Astrocyte (in vitro differentiated cells and primary cell): ENCODE measurements around the gene CD300E. TPM values are rescaled to one million over a fixed set of nuclear protein-coding genes. Genes with fewer than 3 reads are reported as not detected.

ENCODE experiments used
- DNase-seq: peaks from one replicate; pipeline ENCODE4 v3.0.0-alpha.2; 2010; ENCODE audit warnings: low read depth
- FAIRE-seq: peaks from 2 replicates; lab custom pipeline; 2011; peaks lifted over from hg19 to GRCh38; lab: Jason Lieb, UNC
- H2AFZ ChIP-seq: 2 replicates; pipeline ENCODE4 v1.6.0; 2012; ENCODE audit warnings: low read depth, low read length, inconsistent platforms
- H3K27ac ChIP-seq: 2 replicates; pipeline ENCODE4 v1.5.1; 2011; ENCODE audit warnings: low read depth, low read length, inconsistent platforms
- H3K27me3 ChIP-seq: 2 replicates; pipeline ENCODE4 v1.6.0; 2011; ENCODE audit warnings: low read length, inconsistent platforms; ENCODE audit not compliant: insufficient read depth
- H3K36me3 ChIP-seq: 2 replicates; pipeline ENCODE4 v1.5.1; 2011; ENCODE audit warnings: low read length, inconsistent platforms; ENCODE audit not compliant: insufficient read depth
- H3K4me1 ChIP-seq: 2 replicates; pipeline ENCODE4 v1.5.1; 2011; ENCODE audit warnings: low read length, inconsistent platforms; ENCODE audit not compliant: insufficient read depth
- H3K4me2 ChIP-seq: 2 replicates; pipeline ENCODE4 v1.6.0; 2012; ENCODE audit warnings: low read length, inconsistent platforms
- H3K4me3 ChIP-seq: 2 replicates; pipeline ENCODE4 v1.5.1; 2011; ENCODE audit warnings: low read depth, mild to moderate bottlenecking, low read length, inconsistent platforms; ENCODE audit not compliant: insufficient read depth
- H3K79me2 ChIP-seq: 2 replicates; pipeline ENCODE4 v1.6.0; 2012; ENCODE audit warnings: mild to moderate bottlenecking, low read length, inconsistent platforms; ENCODE audit not compliant: insufficient read depth
- H3K9ac ChIP-seq: 2 replicates; pipeline ENCODE4 v1.6.0; 2012; ENCODE audit warnings: mild to moderate bottlenecking, low read length, inconsistent platforms
- H3K9me3 ChIP-seq: 2 replicates; pipeline ENCODE4 v1.5.1; 2012; ENCODE audit warnings: low read depth, mild to moderate bottlenecking, low read length, inconsistent platforms; ENCODE audit not compliant: insufficient read depth
- H4K20me1 ChIP-seq: 2 replicates; pipeline ENCODE4 v1.6.0; 2012; ENCODE audit warnings: low read length, inconsistent platforms; ENCODE audit not compliant: insufficient read depth
- H3K27ac Mint-ChIP-seq: one replicate; pipeline ENCODE4 v1.8.0; 2021; ENCODE audit warnings: mild to moderate bottlenecking, mixed read lengths; ENCODE audit not compliant: unreplicated experiment
- H3K27me3 Mint-ChIP-seq: one replicate; pipeline ENCODE4 v1.8.0; 2021; ENCODE audit warnings: low read depth, mixed read lengths; ENCODE audit not compliant: unreplicated experiment
- H3K36me3 Mint-ChIP-seq: one replicate; pipeline ENCODE4 v1.8.0; 2021; ENCODE audit warnings: low read depth, mixed read lengths; ENCODE audit not compliant: unreplicated experiment
- H3K4me1 Mint-ChIP-seq: one replicate; pipeline ENCODE4 v1.8.0; 2021; ENCODE audit warnings: low read depth, mixed read lengths; ENCODE audit not compliant: unreplicated experiment
- H3K4me3 Mint-ChIP-seq: one replicate; pipeline ENCODE4 v1.8.0; 2021; ENCODE audit warnings: mild to moderate bottlenecking, moderate library complexity, mixed read lengths; ENCODE audit not compliant: unreplicated experiment
- H3K9me3 Mint-ChIP-seq: one replicate; pipeline ENCODE4 v1.8.0; 2021; ENCODE audit warnings: mild to moderate bottlenecking, mixed read lengths; ENCODE audit not compliant: unreplicated experiment
- CTCF ChIP-seq: IDR thresholded peaks from 2 replicates; pipeline ENCODE4 v1.5.1; 2011; ENCODE audit warnings: low read depth, mild to moderate bottlenecking, inconsistent platforms, low read length, moderate library complexity; ENCODE audit not compliant: insufficient read depth
- EZH2 ChIP-seq: IDR thresholded peaks from 2 replicates; pipeline ENCODE4 v1.6.1; 2012; ENCODE audit warnings: mild to moderate bottlenecking, low read length, inconsistent platforms; ENCODE audit not compliant: insufficient read depth
- total RNA-seq: library from RNA; stranded (reverse); gene quantifications from 2 replicates; pipeline ENCODE4 v1.2.1, GENCODE V29; 2021

The CD300E gene
- total RNA-seq, 1 donor from 2014 or later, result not detected

DNA sequence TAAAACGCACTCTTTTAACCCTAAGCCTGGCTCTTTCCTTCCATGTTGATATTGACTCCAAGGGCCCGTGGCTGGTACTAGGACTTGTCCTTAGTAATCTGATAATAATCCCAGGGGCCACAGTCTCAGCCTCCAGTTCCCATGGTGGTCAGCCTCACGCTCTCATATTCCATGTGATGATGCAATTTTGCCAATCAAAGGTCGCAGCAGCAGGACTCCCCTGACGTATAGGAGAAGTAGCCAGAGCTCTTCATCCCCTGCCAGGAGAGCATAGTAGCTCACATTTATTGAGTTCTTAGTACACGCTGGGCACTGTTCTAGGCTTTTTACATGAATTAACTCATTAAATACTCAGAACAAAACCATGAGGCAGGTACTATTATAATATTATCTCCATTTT, 46.8 kb upstream of the CD300E start:
- Histone ChIP-seq H3K9me3 (no peaks in the 10 kb centered on the region), H3K4me1 (no peaks in the 10 kb centered on the region), H3K36me3 (no peaks in the 10 kb centered on the region), H2AFZ (no peak overlapping the region), H3K4me3 (no peak overlapping the region), H4K20me1 (no peaks in the 10 kb centered on the region), H3K4me2 (no peak overlapping the region), H3K9ac (no peak overlapping the region), H3K27me3 (peaks cover 2% of the 10 kb centered on the region), H3K79me2 (no peaks in the 10 kb centered on the region), H3K27ac (no peak overlapping the region)
- Mint-ChIP-seq H3K27me3 (peaks cover 70% of the 10 kb centered on the region), H3K9me3 (peaks cover 1% of the 10 kb centered on the region), H3K36me3 (no peaks in the 10 kb centered on the region), H3K4me1 (no peaks in the 10 kb centered on the region), H3K27ac (no peak overlapping the region), H3K4me3 (no peak overlapping the region)
- no peak for FAIRE-seq
- no peak for DNase-seq
- TF ChIP-seq EZH2 (no peak), CTCF (no peak)

GRCh38 chr17:74663561-74663960, 40.0 kb upstream of the CD300E start:
- no peak overlapping the region for H3K4me3 Mint-ChIP-seq
- H4K20me1 ChIP-seq, result no peaks in the 10 kb centered on the region
- H3K36me3 Mint-ChIP-seq, result no peaks in the 10 kb centered on the region
- H3K36me3 ChIP-seq, result no peaks in the 10 kb centered on the region
- FAIRE-seq (no peak), DNase-seq (no peak)
- H3K4me2 ChIP-seq, result no peak overlapping the region
- no peaks in the 10 kb centered on the region for H3K9me3 Mint-ChIP-seq
- no peaks in the 10 kb centered on the region for H3K79me2 ChIP-seq
- no peak overlapping the region for H3K9ac ChIP-seq
- peaks cover 48% of the 10 kb centered on the region for H3K27me3 Mint-ChIP-seq
- no peak overlapping the region for H3K27ac ChIP-seq
- H3K4me1 ChIP-seq, result no peaks in the 10 kb centered on the region
- H3K9me3 ChIP-seq, result no peaks in the 10 kb centered on the region
- TF ChIP-seq CTCF (no peak), EZH2 (no peak)
- H3K4me3 ChIP-seq, result no peak overlapping the region
- H2AFZ ChIP-seq, result no peak overlapping the region
- H3K27ac Mint-ChIP-seq, result no peak overlapping the region
- H3K27me3 ChIP-seq, result peaks cover 6% of the 10 kb centered on the region
- H3K4me1 Mint-ChIP-seq, result no peaks in the 10 kb centered on the region

- DNase-seq, result no peak
- H4K20me1 ChIP-seq, result no peaks in the 10 kb centered on the region
- H3K27me3 Mint-ChIP-seq, result peaks cover 45% of the 10 kb centered on the region
- no peak overlapping the region for H3K27ac Mint-ChIP-seq
- H3K4me3 ChIP-seq, result no peak overlapping the region
- no peak overlapping the region for H3K4me3 Mint-ChIP-seq
- no peak overlapping the region for H3K27ac ChIP-seq
- no peaks in the 10 kb centered on the region for H3K36me3 Mint-ChIP-seq
- no peak overlapping the region for H3K9ac ChIP-seq
- TF ChIP-seq CTCF, result no peak
- TF ChIP-seq EZH2, result no peak
- no peaks in the 10 kb centered on the region for H3K9me3 Mint-ChIP-seq
- H3K79me2 ChIP-seq, result no peaks in the 10 kb centered on the region
- no peaks in the 10 kb centered on the region for H3K4me1 ChIP-seq
- H3K4me2 ChIP-seq, result no peak overlapping the region
- H2AFZ ChIP-seq, result no peak overlapping the region
- H3K36me3 ChIP-seq, result no peaks in the 10 kb centered on the region
- no peaks in the 10 kb centered on the region for H3K9me3 ChIP-seq
- FAIRE-seq, result no peak
- H3K4me1 Mint-ChIP-seq, result no peaks in the 10 kb centered on the region
- peaks cover 6% of the 10 kb centered on the region for H3K27me3 ChIP-seq
These were observed 36.4 kb upstream of the CD300E start for GRCh38 chr17:74659889-74660288.
